Measurements from ENCODE around the gene KEL.

DNA sequence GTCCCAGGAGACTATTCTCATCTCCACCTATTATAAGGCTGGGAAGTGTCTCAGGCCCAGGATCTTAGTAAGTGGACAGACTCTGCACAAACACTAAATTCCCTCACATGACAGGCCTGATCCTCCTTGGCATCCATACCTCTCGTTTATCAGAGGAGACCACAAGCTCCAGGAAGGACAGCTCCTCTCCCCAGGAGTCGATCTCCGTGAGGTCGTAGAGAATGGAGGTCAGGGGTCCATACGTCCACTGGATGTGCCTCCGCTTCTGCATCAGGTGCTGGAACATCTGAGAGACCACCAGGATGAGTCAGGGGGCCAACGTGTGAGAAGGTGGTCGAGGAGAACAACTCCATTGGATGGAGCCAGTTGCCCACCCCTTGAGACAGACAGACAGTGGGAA is 34.2 kb downstream of the KEL start:
- TF ChIP-seq, protein P1, sequence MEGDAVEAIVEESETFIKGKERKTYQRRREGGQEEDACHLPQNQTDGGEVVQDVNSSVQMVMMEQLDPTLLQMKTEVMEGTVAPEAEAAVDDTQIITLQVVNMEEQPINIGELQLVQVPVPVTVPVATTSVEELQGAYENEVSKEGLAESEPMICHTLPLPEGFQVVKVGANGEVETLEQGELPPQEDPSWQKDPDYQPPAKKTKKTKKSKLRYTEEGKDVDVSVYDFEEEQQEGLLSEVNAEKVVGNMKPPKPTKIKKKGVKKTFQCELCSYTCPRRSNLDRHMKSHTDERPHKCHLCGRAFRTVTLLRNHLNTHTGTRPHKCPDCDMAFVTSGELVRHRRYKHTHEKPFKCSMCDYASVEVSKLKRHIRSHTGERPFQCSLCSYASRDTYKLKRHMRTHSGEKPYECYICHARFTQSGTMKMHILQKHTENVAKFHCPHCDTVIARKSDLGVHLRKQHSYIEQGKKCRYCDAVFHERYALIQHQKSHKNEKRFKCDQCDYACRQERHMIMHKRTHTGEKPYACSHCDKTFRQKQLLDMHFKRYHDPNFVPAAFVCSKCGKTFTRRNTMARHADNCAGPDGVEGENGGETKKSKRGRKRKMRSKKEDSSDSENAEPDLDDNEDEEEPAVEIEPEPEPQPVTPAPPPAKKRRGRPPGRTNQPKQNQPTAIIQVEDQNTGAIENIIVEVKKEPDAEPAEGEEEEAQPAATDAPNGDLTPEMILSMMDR (IDR thresholded peaks at IDR 0.05) = no peak
- TF ChIP-seq POLR2A (IDR thresholded peaks at IDR 0.05) = no peak
- no peak for TF ChIP-seq POLR2AphosphoS5 (IDR thresholded peaks at IDR 0.05)
- TF ChIP-seq EP300 (IDR thresholded peaks at IDR 0.05) = no peak
